NCI-H526 treated with DMSO at 0.1 percent for 48 hours (cell line): ENCODE results near the gene GPX5.
"Not testable (repeated sequence)": the region's sequence is repeated elsewhere in the genome, so short reads cannot be mapped to it uniquely, and the experiment has no call there.

Experiments
- DNase-seq: peaks from one replicate; lab custom pipeline; 2025; lab: John Stamatoyannopoulos, UW

GPX5 gene, protein sequence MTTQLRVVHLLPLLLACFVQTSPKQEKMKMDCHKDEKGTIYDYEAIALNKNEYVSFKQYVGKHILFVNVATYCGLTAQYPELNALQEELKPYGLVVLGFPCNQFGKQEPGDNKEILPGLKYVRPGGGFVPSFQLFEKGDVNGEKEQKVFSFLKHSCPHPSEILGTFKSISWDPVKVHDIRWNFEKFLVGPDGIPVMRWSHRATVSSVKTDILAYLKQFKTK

DNA sequence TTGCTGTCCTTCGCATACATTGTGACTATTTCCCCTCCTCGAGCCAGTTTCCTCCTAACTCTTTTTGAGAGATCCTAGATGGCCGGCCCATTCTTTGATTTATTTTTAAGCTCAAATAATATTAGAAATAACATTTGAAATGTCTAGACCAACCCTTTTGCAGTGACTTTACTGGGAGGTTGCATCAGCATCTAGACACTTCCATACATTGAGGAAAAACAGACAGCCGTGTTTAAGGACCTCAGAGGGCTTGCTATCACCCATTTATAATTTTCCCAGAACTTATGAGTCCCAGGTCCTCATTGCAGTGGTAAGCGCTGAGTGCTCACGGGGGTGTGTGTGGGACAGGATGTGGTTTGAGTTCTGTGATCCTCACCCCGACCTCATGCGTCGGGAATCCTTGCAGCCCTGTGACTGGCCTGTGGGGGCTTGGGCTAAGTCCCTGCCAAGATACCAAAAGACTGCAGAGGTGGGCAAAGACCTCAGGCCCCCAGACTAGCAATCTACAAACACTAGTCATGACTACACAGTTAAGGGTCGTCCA lies at the start of gene GPX5:
Gene GPX5, plus strand, starts transcription at position 386 of the 544 bp plus-strand sequence. Its CDS starts 133 bp downstream, at position 519.
- DNase-seq: no peak

DNA sequence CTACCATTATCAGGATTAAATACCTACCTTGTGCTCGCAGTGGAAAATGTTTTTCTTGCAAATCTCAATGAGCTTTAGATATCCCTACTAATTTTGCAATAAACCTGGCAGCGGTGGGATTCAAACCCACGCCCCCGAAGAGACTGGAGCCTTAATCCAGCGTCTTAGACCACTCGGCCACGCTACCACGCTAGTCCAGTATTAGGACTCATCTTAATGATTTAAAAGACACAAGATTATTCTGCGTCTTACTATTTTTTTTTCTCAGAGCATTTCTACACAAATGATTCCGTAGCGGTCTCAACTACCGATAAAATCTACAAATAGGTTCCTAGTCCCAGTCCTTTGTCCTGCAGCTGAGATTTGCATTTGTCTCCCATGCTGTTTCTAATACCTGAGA lies 47.2 kb upstream of the GPX5 start:
- no peak for DNase-seq

DNA sequence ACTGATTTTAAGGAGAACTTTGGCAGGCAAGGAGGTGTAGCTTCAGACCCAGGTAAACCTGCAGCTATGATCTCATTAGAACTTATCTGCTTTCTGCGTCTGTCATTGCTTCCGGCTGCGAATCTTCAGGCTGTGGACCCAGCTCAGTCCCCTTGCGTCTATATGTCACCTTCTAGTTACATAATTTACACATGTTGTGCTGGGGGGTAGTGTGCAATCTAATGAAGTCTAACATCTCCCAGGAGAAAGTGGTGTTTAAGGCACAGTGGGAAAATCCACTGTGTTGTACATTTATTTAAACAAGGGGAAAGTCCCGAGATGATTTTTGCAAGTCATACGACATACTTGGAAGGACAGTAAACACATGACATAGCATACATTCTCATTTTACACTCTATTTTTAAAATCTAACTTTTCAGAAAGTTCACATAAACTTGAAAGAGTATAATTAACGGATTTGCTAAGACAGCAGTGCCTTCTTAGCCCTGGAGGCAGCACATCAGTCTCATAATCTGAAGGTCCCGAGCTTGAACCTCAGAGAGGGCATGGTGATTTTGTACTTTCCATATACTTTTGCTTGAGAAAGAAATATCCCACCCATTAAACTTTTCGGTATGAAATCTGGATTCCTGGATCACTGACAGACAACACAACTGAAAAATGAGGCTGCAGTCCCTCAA lies 45.3 kb upstream of the GPX5 start:
- DNase-seq: no peak

DNA sequence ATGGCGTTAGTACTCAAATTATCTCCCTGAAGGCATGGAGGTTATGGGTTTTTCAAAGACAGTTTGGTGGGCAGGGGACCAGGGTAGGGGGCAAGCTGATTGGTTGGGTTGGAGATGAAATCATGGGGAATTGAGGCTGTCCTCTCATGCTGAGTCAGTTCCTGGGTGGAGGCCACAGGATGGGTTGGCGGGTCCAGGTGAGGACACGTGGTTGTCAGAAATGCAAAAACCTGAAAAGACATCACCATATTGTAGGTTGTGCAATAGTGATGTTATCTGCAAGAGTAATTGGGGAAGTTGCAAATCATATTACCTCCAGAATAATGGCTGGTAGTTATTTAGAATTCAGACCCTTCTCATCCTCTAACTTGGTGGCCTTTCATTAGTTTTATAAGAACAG lies 40.2 kb upstream of the GPX5 start:
- DNase-seq: no peak

DNA sequence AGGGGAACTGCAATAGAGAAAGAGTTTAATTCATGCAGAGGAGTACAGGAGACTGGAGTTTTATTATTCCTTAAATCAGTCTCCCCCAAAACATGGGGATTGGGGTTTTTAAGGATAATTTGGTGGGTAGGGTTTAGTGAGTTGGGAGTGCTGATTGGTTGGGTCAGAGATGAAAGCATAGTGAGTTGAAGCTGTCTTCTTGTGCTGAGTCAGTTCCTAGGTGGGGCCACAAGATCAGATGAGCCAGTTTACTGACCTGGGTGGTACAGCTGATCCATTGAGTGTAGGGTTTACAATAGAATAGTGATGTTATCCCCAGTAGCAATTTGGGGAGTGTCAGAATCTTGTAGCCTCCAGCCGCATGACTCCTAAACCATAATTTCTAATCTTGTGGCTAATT lies 39.1 kb upstream of the GPX5 start:
- no peak for DNase-seq

DNA sequence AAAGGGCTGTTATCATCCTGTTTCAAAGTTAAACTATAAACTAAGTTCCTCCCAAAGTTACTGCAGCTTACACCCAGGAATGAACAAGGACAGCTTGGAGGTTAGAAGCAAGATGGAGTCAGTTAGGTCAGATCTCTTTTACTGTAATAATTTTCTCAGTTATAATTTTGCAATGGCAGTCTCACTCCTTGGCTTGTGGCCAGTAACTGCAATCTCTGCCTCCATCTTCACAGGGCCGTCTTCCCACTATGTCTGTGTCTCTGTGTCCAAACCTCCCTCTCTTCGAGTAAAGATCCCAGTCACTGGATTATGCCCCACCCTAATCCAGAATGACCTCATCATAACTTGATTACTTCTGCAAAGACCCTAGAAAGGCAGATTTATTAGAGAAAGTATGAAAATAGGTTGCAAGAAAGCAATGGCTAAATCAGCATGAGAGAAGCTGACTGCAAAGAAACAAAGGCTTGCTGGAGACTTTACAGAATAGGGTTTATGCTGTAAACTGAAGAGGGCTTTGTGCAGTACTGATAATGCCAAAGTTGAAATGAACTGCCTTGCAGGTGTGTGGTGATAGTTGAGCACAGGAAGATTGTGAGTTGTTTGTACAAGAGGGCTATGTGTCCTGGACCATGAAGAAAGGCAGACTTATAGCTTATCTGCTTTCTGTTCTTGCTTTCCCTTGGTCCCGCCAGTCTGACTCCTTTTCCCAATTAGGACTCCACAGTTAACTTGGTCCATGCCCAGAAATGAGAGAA lies 38.5 kb upstream of the GPX5 start:
- DNase-seq: no peak

DNA sequence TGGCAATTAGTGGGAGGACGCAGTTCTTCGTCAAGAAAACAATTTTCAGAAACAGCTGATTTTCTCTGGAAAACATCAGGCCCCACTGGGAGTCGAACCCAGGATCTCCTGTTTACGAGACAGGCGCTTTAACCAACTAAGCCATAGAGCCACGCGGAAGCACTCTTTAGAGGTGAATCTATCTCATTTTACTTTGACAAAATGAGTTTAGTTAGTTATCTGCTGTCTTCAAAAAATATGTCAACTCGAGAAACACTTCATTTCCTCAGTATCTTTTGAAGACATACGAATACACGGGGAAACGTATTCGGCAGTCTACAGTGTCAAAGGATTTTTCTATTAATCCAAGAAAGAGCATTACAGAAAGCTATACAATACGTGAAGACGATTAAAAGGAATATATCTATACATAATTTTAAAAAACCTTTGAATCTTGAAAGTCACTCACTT lies 36.7 kb upstream of the GPX5 start:
- no peak for DNase-seq

DNA sequence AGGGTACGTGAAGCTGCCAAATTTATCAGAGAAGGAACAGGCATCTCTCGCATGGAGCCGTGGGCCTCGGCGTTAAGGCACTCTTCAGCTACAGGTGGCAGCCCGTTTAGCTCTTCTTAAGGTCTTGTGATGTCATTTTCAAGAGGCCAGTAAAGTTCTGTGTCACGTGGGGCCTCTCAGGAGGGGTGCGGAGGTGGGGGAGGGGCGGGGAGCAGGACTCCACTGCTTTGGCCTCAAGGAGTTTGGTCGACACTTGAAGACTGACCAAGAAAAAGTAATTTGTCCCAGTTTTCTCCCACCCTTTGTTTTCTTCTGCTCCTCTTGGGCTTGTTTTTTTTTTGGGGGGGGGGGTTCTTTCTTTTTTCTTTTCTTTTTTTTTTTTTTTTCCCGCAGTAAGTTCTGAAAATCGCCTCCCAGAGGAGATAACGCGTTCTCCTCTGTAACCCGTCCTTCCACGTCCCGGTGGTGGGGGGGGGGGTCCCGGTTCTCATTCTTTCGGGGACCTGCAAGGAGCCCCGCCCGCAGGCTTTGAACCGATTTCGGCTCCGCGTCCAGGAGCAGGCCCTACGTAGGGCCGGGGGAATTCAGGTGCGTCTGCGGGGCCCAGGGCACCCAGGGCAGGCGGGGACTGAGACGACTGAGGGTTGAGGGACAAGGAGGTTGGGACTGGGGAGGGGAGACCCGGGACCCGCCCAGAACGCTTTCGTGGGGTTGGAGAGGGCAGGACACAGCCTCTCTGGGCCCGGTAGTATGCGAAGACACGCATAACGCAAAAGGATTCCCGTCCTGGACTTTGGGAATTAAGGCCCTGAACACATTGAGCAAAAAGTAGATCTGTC lies 36.1 kb upstream of the GPX5 start:
- DNase-seq: no peak

DNA sequence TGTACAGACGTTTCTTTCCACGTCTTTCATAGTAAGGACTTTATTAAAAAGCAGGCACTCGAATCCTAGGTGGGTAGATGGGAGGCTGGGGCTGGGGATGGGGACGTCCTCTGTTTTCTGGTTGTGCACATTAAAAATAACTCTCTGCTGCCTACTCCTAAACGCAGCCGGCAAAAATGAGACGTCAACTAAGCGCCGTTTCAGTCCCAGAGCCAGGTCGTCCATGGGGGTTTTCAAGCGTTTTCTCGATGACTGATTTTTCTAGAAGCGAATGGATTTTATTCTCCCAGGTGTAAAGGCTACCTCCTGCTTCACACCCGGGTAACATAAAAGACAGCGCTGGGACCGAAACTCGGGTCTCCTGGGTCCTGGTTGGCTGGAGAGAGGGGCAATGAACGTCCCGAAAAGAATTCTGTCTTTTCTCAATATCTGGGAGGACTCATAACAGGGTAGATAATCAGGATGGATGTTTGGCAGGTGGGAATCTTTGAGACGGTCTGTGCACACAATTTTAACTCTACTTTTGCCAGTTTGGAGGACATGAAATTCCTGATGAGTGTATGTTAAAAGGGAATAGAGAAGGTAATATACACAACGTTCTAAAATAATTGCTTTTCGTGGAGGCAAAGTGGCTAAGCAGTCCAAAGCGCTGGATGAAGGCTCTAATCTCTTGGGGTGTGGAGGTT lies 35.3 kb upstream of the GPX5 start:
- DNase-seq: no peak

DNA sequence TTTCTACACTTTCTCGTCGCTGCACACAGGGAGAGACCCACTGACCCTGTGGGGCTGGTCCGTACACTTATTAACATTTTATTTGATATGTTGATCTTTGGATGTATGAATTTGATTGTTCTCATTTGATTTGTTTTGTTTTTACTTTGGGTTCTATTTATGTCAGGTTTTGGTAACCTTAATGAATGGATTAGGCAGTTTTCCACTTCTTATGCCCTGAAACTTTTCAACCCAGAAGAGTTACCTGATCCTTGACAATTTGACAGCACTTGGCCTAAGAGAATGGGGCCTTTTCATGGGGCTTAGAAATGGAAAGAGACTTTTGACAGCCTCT lies 33.7 kb upstream of the GPX5 start:
- no peak for DNase-seq

DNA sequence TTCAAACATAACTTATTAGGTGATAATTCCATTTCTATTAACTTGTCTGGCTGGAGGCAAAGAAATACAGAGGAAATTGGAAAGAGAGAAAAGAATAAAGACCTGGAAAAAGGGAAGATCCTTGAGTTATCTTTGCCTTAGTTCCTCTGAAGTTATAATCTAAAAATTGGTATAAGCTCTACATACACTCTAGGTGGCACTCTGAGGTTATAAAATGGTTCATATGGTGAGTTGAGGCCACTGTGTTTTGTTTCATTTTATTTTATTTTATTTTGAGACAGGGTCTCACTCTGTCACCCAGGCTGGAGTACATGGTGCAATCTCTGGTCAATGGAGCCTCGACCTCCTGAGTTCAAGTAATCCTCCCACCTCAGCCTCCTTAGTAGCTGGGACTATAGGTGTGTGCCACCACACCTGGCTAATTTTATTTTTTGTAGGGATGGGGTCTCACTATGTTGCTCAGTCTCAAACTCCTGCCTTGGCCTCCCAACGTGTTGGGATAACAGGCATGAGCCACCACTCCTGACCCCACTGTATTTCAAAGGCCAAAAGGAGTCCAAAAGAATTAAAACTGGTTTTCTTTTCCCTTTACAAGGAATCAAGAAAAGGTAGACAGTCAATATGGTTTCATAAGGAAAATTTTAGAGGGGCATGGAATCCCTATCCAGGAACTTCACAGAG lies 29.4 kb upstream of the GPX5 start:
- DNase-seq: peak; percentile 10

DNA sequence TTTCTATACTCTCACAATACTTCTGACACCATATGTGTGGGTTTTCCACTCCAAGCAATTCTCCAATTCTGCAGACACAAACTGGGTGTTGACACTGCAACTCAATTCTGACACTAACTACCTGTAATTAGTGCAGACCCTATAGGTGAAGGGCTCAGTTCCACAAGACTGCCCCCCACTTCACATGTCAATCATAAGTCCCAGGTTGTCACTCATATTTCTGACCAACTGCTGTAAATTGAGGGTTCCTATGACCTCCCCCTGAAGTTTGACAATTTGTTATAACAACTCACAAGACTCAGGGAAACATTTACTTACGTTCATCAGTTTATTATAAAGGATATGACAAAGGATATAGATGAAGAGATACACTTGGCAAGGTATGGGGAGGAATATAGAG lies 28.4 kb upstream of the GPX5 start:
- no peak for DNase-seq

DNA sequence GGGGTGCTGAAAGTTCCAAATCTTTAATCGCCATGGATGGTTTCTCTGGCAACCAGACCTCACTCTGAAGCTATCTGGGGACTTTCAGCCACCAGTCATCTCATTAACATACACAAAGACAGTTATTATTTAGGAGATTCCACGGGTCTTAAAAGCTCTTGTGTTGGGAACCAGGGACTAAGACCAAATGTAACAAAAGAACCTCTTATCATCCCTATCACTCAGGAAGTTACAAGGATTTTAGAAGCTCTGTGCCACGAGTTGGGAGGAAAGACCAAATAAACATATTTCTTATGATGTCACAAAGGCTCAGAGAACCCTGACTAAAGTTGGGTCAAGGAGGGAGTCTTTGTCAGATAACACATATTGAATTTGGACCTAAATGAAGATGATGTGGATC lies 27.8 kb upstream of the GPX5 start:
- no peak for DNase-seq

DNA sequence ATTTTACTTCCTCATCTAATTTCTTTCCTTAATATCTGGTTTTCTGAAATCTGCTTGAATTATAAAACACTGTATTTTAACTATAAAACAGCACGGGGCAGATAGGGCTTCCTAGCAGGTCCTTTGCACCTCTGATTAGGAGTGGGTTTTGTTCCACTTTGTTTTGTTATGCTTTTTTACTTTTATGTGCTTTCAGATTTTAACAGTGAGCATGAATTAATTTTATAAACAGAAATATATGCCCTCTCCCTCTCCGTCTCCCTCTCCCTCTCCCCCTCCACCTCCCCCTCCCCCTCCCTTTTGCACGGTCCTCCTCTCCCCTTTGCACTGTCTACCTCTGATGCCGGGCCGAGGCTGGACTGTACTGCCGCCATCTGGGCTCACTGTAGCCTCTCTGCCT lies 24.4 kb upstream of the GPX5 start:
- DNase-seq: no peak

DNA sequence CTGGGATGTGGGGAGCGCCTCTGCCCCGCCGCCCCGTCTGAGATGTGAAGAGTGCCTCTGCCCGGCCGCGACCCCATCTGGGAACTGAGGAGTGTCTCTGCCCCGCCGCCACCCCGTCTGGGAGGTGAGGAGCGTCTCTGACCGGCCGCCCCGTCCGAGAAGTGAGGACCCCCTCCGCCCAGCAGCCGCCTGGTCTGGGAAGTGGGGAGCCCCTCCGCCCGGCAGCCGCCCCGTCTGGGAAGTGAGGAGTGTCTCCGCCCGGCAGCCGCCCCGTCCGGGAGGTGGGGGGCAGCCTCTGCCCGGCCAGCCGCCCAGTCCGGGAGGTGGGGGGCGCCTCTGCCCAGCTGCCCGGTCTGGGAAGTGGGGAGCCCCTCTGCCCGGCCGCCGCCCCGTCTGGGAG lies 23.5 kb upstream of the GPX5 start:
- not testable (repeated sequence) for DNase-seq

DNA sequence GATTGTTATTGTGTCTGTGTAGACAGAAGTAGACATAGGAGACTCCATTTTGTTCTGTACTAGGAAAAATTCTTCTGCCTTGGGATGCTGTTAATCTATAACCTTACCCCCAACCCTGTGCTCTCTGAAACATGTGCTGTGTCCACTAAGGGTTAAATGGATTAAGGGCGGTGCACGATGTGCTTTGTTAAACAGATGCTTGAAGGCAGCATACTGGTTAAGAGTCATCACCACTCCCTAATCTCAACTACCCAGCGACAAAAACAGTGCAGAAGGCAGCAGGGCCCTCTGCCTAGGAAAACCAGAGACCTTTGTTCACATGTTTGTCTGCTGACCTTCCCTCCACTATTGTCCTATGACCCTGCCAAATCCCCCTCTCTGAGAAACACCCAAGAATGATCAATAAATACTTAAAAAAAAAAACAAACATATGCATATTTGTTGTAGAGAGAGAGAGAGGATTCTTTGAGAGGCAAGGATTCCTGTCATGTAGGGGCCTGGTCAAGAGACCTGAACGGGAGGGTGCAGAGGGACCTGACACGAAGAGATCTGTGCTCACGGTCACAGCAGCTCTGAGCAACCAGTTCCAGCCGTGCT lies 22.9 kb upstream of the GPX5 start:
- not testable (repeated sequence) for DNase-seq

DNA sequence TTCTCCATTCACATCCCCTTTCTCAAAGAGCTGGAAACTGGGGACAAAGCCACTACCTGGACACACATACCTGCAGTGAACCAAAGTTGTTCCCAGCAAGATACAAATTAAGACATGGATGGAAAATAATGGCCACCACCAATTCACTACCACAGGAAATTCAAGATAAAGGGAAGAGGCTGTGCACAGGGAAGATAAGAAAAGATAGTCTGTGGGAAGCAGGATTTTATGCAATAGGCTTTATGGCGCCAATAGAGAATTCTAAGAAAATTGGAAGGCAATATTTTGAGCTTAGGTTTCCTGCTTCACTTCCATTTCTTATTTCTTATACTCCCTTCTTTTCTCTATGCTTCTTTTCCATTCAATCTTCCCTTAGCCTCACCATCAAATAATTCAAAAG lies 19.9 kb upstream of the GPX5 start:
- DNase-seq: no peak

DNA sequence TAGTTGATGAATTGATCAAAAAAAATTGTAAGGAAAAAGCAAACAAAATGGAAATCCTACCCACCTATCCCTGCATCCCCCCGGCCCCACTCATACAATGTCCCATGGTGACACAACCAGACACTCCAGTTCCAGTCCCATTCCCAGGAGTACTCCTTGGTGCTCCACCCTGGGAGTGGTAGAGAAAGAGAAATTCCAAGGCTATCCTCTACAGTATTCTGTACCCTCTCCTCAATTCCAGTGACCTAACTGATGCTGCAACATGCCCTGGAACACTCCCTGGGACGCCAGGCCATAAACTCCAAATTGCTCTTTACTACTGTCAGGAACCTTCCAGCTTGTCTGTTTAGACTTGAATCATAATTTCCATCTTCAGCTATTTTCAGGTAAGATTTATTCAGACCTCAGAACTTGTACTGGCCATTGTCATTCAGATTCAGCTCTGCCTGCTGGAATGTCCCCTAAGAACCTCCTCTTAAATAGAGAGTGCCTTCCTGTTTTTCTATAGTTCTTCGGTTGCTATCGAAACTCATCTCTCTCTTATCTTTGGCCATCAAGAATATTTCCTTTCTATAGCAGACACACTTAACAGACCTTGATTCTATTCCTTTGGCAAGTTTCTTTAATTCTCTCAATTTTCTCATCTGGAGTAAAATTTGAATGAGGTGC lies 18.7 kb upstream of the GPX5 start:
- no peak for DNase-seq

DNA sequence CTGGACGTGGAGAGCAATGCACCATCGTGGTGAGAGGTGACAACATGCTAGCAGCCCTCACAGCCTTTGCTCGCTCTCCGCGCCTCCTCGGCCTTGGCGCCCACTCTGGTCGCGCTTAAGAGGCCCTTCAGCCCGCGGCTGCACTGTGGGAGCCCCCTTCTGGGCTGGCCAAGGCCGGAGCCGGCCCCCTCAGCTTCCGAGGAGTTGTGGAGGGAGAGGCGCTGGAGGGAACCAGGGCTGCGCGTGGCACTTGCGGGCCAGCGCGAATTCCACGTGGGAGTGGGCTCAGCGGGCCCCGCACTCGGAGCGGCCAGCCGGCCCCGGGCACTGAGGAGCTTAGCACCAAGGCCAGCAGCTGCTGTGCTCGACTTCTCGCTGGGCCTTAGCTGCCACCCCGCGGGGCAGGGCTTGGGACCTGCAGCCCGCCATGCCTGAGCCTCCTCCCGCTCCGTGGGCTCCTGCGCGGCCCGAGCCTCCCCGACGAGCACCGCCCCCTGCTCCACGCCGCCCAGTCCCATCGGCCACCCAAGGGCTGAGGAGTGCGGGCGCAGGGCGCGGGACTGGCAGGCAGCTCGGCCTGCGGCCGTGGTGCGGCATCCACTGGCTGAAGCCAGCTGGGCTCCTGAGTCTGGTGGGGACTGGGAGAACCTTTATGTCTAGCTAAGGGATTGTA lies 13.9 kb upstream of the GPX5 start:
- no peak for DNase-seq
